Left ventricle myocardium inferior (tissue), 1 donor: ENCODE data around the gene SIGMAR1. TPM values are rescaled to one million over a fixed set of nuclear protein-coding genes. Genes with fewer than 3 reads are reported as not detected.

Experiments
- DNase-seq: peaks from one replicate; pipeline ENCODE4 v3.0.0-alpha.2; 2020
- H3K27ac ChIP-seq: fragments of 200-600 bp; replicated peaks from 2 replicates; pipeline ENCODE4 v1.8.0; 2021
- H3K27me3 ChIP-seq: fragments of 200-600 bp; 2 replicates; pipeline ENCODE4 v1.8.0; 2021; ENCODE audit warnings: low read depth
- H3K36me3 ChIP-seq: fragments of 200-600 bp; 2 replicates; pipeline ENCODE4 v1.8.0; 2021
- H3K4me1 ChIP-seq: fragments of 200-600 bp; 2 replicates; pipeline ENCODE4 v1.8.0; 2021
- H3K4me3 ChIP-seq: fragments of 200-600 bp; 2 replicates; pipeline ENCODE4 v1.8.0; 2021; ENCODE audit warnings: mild to moderate bottlenecking, moderate library complexity
- H3K9me3 ChIP-seq: fragments of 200-600 bp; replicated peaks from 2 replicates; pipeline ENCODE4 v1.8.0; 2021
- intact Hi-C: fragments of 100-400 bp; cut with micrococcal nuclease; formaldehyde crosslinking; loops from one replicate; pipeline ENCODE4 v1.11.0; 2022
- long read RNA-seq: library from polyadenylated mRNA; unstranded; transcript quantifications from one replicate; pipeline ENCODE4 v2.0.0, GENCODE V29; 2021
- total RNA-seq: library from RNA; stranded (reverse); fragmentation: NEBNext Ultra II Directional; extraction: Animal tissue kit (Norgen Biotek cat#: 25700); gene quantifications from one replicate; pipeline ENCODE4 v1.2.1, GENCODE V29; 2021
- TF ChIP-seq, protein P1 (sequence below): fragments of 200-600 bp; IDR thresholded peaks from 2 replicates; pipeline ENCODE4 v1.8.0; 2021; ENCODE audit warnings: antibody characterized with exemption, mild to moderate bottlenecking, borderline replicate concordance
- donor health status: DM: no; HTN: yes; CAD: no; lungs with severe emphysema.

Gene SIGMAR1
- total RNA-seq, result 20.0 TPM
- long read RNA-seq, transcript SIGMAR1-201 (4 exons, 1,656 nt), result major isoform, 58 of 65 reads
- long read RNA-seq, partial matches to known transcripts, result 1 of 65 reads
- long read RNA-seq, other reads (novel, unspliced or antisense), result 1 of 65 reads

DNA sequence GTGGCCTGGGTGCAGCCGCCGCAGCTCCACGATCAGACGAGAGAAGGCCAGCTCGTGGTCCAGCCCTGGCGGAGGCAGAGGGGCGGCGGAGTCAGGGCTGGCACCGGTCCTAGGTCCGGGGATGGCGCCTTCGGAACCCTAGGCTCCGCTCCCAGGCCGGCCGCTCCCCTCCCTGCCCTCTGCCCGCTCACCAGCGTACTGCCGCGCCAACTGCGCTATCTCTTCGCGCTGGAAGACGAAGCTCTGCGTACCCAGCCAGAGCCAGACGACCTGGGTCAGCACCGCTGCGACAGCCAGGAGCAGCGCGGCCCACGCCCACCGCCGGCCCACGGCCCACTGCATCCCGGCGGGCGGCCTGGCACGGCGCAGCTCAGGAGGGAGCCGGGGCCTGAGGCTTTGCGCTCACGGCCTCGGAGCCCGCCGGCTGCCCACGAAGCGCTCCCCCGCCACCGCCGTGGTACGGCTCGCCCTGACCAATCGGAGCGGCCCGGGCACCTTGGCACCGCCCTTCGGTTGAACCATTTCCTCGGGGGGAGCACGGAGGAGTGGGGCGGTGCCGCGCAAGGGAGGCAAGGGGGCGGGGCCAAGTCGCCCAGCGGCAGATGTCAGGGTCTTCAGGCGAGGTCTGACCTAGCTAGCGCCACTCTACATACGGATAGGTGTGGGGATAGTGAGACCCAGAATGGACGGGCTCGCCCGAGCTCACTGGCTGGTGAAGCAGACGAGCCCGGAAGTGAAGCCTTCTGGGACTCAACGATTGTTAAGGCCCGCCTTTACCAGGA is at the start of gene SIGMAR1:
Gene SIGMAR1, minus strand, starts transcription at position 432 of the 782 bp plus-strand sequence. Its CDS starts 90 bp downstream, at position 342.
- Histone ChIP-seq H3K27me3 (no peaks in the 10 kb centered on the region), H3K9me3 (no peaks in the 10 kb centered on the region), H3K36me3 (peaks cover 10% of the 10 kb centered on the region), H3K4me1 (peaks cover 37% of the 10 kb centered on the region), H3K4me3 (peak within 1 kb of the TSS; percentile 78), H3K27ac (peak within 1 kb of the TSS; percentile 84)
- TF ChIP-seq, protein P1, sequence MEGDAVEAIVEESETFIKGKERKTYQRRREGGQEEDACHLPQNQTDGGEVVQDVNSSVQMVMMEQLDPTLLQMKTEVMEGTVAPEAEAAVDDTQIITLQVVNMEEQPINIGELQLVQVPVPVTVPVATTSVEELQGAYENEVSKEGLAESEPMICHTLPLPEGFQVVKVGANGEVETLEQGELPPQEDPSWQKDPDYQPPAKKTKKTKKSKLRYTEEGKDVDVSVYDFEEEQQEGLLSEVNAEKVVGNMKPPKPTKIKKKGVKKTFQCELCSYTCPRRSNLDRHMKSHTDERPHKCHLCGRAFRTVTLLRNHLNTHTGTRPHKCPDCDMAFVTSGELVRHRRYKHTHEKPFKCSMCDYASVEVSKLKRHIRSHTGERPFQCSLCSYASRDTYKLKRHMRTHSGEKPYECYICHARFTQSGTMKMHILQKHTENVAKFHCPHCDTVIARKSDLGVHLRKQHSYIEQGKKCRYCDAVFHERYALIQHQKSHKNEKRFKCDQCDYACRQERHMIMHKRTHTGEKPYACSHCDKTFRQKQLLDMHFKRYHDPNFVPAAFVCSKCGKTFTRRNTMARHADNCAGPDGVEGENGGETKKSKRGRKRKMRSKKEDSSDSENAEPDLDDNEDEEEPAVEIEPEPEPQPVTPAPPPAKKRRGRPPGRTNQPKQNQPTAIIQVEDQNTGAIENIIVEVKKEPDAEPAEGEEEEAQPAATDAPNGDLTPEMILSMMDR, result no peak
- peak; percentile 94 for DNase-seq
- intact Hi-C loops, result no loop called here

DNA sequence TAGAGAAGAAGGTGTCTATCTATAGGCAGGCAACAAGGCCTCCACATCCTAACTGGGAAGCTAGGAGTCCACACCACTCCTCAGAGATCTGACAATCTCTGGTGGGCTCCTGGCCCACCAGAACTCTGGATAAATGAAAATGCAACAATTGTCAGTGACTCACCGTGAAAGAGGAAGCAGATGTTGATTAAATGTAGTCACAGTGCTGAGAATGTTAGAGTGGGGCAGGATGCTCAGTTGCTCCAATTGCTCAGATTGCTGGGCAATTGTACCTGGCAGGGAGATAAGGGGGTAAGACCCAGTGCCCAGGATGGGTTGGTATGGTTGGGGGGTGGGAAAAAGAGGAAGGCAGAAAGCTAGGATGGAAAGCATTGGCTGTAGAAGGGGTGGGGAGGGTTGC is 49.1 kb upstream of the SIGMAR1 start:
- H3K4me3 ChIP-seq, result no peak overlapping the region
- TF ChIP-seq, protein P1, result no peak
- no peaks in the 10 kb centered on the region for H3K36me3 ChIP-seq
- intact Hi-C loops, result no loop called here
- H3K4me1 ChIP-seq, result no peaks in the 10 kb centered on the region
- DNase-seq, result no peak
- H3K9me3 ChIP-seq, result no peaks in the 10 kb centered on the region
- no peak overlapping the region for H3K27ac ChIP-seq
- no peaks in the 10 kb centered on the region for H3K27me3 ChIP-seq

DNA sequence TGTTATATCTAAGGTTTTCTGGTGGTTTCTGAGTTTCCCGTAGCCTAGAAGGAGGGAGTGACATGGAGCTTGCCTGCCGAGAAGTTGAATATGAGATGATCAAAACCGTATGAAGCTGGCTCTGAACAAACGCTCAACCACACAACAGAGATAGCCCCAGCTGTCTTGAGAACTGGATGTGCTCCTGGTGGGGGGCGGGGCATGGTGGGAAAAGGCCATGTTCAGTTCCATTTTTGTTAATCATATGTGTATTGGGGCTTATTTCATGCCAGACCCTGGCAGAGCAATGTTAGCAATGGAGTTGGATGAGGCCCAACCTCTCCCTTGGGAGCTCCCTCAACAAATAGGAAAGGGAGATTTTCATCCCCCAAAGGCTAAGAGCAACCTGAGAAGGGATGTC is 48.6 kb upstream of the SIGMAR1 start:
- Histone ChIP-seq H3K9me3 (no peaks in the 10 kb centered on the region), H3K27ac (no peak overlapping the region), H3K4me3 (no peak overlapping the region), H3K36me3 (peaks cover 4% of the 10 kb centered on the region), H3K4me1 (no peaks in the 10 kb centered on the region), H3K27me3 (no peaks in the 10 kb centered on the region)
- TF ChIP-seq, protein P1, result no peak
- peak; percentile 42 for DNase-seq
- intact Hi-C loops, result no loop called here

DNA sequence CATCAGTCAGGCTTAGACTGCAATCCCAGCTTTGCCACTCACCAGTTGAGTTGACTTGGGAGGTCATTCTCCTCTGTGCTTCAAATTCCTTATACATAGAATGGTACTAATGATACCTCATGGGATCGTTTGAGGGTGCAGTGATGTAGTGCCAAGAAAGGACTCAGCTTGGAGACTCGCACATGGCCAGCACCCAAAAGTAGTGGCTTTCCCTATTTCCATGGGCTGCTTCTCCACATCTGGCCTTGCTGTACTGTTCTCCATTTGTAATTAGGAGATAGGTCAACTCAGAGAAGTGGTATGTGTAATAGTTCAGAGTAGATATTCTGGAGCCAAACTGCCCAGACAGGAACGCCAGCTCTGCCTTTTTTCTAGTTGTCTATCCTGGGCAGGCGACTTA is 48.0 kb upstream of the SIGMAR1 start:
- no peak for DNase-seq
- intact Hi-C loops, result no loop called here
- no peak overlapping the region for H3K27ac ChIP-seq
- H3K27me3 ChIP-seq, result no peaks in the 10 kb centered on the region
- TF ChIP-seq, protein P1, result no peak
- no peak overlapping the region for H3K4me3 ChIP-seq
- H3K4me1 ChIP-seq, result no peaks in the 10 kb centered on the region
- peaks cover 9% of the 10 kb centered on the region for H3K36me3 ChIP-seq
- H3K9me3 ChIP-seq, result no peaks in the 10 kb centered on the region

DNA sequence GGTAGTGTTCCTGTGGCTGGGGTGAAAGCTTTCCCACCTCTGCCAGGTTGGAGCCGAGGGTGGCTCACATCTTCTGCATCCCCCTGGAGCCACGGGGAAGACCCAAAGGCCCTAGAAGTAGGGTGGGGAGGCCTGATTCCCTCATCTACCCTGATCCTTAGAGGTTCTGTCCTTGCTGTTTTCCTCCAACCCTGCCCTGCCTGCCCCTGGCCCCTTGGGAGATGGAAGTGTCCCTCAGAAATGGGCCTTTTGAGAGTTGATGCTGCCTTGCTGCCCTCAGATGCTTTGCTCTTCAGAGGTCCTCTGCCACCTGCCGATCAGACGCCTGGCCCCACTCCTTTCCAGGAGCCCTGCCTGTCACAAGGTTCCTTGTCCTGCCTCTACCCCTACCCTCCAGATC is 47.2 kb upstream of the SIGMAR1 start:
- no peak for DNase-seq
- no peaks in the 10 kb centered on the region for H3K4me1 ChIP-seq
- intact Hi-C loops, result no loop called here
- no peaks in the 10 kb centered on the region for H3K9me3 ChIP-seq
- TF ChIP-seq, protein P1, result no peak
- no peaks in the 10 kb centered on the region for H3K27me3 ChIP-seq
- no peak overlapping the region for H3K4me3 ChIP-seq
- peaks cover 9% of the 10 kb centered on the region for H3K36me3 ChIP-seq
- no peak overlapping the region for H3K27ac ChIP-seq
